Ovary (tissue), 3 donors: ENCODE measurements around the gene ADI1.

ENCODE experiments used
- POLR2A ChIP-seq: fragments of 450-650 bp; IDR thresholded peaks from one replicate; pipeline ENCODE4 v1.6.1; 2017; ENCODE audit warnings: antibody characterized with exemption, mild to moderate bottlenecking, moderate library complexity
- TF ChIP-seq, protein P1 (sequence below), 3 donors: fragments of 450-650 bp in 2 of 3; fragments of 200-600 bp in 1 of 3; IDR thresholded peaks; one replicate each; pipeline versions ENCODE4 v1.5.1 to v1.8.0; 2016 to 2022; ENCODE audit warnings: antibody characterized with exemption in 3 of 3, mild to moderate bottlenecking in 1 of 3
- donor health status: DM: no; HTN: no; CAD: no.

DNA sequence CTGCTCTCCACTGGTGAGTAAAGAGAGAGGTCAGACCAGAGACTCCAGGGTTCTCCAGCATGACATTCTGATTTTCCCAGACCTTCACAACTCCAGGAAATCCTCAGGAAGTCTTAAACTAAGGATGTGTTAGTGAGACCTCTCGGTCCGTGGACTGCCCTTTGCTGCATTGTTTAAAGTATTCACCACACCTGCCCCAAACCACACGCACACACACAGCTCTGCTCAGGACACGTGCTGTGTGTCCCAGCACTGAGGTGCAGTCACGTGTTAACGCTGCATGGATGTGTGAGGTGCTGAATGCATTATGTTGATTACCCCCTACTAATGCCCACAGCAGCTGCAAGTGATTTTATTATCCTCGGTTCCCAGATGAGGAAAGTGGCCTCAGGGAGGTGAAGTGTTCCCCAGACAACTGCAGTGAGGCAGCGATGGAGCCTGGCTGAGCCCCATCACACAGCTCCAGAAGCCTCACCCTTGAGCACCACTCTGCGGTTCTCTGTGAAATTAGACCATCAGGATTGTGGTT is 71.5 kb downstream of the ADI1 start:
- no peak for TF ChIP-seq POLR2A
- TF ChIP-seq, protein P1, sequence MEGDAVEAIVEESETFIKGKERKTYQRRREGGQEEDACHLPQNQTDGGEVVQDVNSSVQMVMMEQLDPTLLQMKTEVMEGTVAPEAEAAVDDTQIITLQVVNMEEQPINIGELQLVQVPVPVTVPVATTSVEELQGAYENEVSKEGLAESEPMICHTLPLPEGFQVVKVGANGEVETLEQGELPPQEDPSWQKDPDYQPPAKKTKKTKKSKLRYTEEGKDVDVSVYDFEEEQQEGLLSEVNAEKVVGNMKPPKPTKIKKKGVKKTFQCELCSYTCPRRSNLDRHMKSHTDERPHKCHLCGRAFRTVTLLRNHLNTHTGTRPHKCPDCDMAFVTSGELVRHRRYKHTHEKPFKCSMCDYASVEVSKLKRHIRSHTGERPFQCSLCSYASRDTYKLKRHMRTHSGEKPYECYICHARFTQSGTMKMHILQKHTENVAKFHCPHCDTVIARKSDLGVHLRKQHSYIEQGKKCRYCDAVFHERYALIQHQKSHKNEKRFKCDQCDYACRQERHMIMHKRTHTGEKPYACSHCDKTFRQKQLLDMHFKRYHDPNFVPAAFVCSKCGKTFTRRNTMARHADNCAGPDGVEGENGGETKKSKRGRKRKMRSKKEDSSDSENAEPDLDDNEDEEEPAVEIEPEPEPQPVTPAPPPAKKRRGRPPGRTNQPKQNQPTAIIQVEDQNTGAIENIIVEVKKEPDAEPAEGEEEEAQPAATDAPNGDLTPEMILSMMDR (IDR thresholded peaks at IDR 0.05) = no peak
